Transverse colon (tissue), 4 donors: Measurements from ENCODE around the gene ME2. TPM values are rescaled to one million over a fixed set of nuclear protein-coding genes. Genes with fewer than 3 reads are reported as not detected.
"Not testable (repeated sequence)": the region's sequence is repeated elsewhere in the genome, so short reads cannot be mapped to it uniquely, and the experiment has no call there.

ENCODE experiments used
- DNase-seq: peaks from one replicate; pipeline ENCODE4 v3.0.0-alpha.2; 2019
- H3K27ac ChIP-seq, 4 donors: fragments of 200-600 bp; sonication (generic); 2 replicates each; pipeline ENCODE4 v1.5.1; 2016 to 2018; ENCODE audit warnings: inconsistent platforms in 4 of 4
- H3K27me3 ChIP-seq: fragments of 200-600 bp; sonication (generic); 2 replicates; pipeline ENCODE4 v1.5.1; 2017; ENCODE audit warnings: inconsistent platforms
- H3K36me3 ChIP-seq, 4 donors: fragments of 200-600 bp; sonication (generic); 2 replicates each; pipeline ENCODE4 v1.5.1; 2017 to 2019; ENCODE audit warnings: inconsistent platforms in 4 of 4
- H3K4me1 ChIP-seq, 4 donors: fragments of 200-600 bp; sonication (generic); 2 replicates each; pipeline ENCODE4 v1.5.1; 2017 to 2020; ENCODE audit warnings: inconsistent platforms in 4 of 4
- H3K4me3 ChIP-seq, 4 donors: fragments of 200-600 bp; sonication (generic); 1 replicate in 1 of 4; 2 replicates in 3 of 4; pipeline versions ENCODE4 v1.5.1 to v1.6.1; 2017 to 2019; ENCODE audit warnings: inconsistent platforms in 4 of 4
- H3K9me3 ChIP-seq, 2 donors: fragments of 200-600 bp; sonication (generic); 2 replicates each; pipeline ENCODE4 v1.5.1; 2017 to 2019; ENCODE audit warnings: inconsistent platforms in 2 of 2
- EP300 ChIP-seq: sonication (generic); formaldehyde crosslinking; IDR thresholded peaks from one replicate; pipeline ENCODE4 v1.6.1; 2017; ENCODE audit warnings: antibody characterized with exemption, low read depth
- POLR2A ChIP-seq: fragments of 450-650 bp; IDR thresholded peaks from one replicate; pipeline ENCODE4 v1.6.1; 2016; ENCODE audit warnings: antibody characterized with exemption, mild to moderate bottlenecking, moderate library complexity
- POLR2AphosphoS5 ChIP-seq, 3 donors: sonication (generic); formaldehyde crosslinking; IDR thresholded peaks; one replicate each; pipeline ENCODE4 v1.6.1; 2016; ENCODE audit warnings: antibody characterized with exemption in 3 of 3
- WGBS, 2 donors: methylation state at CpG; one replicate each; pipeline ENCODE4 v1.1.5; 2018; ENCODE audit warnings: low coverage in 1 of 2; 5-methylcytosine and 5-hydroxymethylcytosine counted together
- in situ Hi-C, 4 donors: fragments of 200-750 bp; cut with MboI; loops; one replicate each; pipeline versions ENCODE4 v1.15.0 to v1.15.1; 2017; ENCODE audit warnings: low sequenced_read_pairs in 3 of 4, low pct_ligation_motif_present in 1 of 4, low pct_unique_long_range_greater_than_20kb in 1 of 4
- intact Hi-C: fragments of 100-400 bp; cut with DNase I; formaldehyde crosslinking; loops from one replicate; pipeline ENCODE4 v1.15.1; 2023; ENCODE audit warnings: low total_unique reads
- small RNA-seq, 4 donors: library from RNA; depleted of rRNA; stranded (forward); fragments of <200 nt; gene quantifications; one replicate each; pipeline ENCODE3, GENCODE V24; 2016
- total RNA-seq, 4 donors: library from RNA; depleted of rRNA; stranded (reverse); fragments of >200 nt; gene quantifications; one replicate each; pipeline ENCODE4 v1.1.0, GENCODE V29; 2016
- TF ChIP-seq, protein P1 (sequence below), 5 experiments: fragments of 200-600 bp in 3 of 5; fragments of 450-650 bp in 2 of 5; sonication (generic) in 3 of 5; IDR thresholded peaks; 1 replicate in 2 of 5; 2 replicates in 3 of 5; pipeline ENCODE4 v1.5.1; 2016 to 2017; ENCODE audit warnings: antibody characterized with exemption in 5 of 5, inconsistent platforms in 3 of 5, mild to moderate bottlenecking in 2 of 5, moderate library complexity in 1 of 5

The ME2 gene
- total RNA-seq, 4 donors from 2014 or later: 28.8 to 84.5 (median 53.2) TPM

DNA sequence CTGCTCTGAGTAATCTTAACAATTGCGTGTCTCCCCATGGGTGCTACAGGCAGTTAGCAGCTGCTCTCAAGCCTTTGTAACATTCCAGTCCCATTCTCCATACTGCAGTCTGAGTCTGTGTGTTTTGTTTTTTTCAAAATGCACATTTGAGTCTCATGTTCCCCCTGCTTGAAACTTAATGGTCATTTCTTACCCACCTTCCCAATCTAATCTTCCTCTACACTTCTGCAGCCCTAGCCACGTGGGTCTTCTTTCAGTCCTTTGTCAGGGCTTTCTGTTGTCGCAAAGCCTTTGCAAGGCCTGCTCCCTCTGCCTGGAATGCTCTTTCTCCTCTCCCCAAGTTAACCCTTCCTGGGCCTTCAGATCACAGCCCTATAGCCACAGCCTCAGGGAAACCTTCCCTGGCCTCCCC is 113.4 kb downstream of the ME2 start:
- TF ChIP-seq EP300 (no peak), POLR2A (no peak), POLR2AphosphoS5 (IDR thresholded peaks at IDR 0.05) (no peak)
- TF ChIP-seq, protein P1, sequence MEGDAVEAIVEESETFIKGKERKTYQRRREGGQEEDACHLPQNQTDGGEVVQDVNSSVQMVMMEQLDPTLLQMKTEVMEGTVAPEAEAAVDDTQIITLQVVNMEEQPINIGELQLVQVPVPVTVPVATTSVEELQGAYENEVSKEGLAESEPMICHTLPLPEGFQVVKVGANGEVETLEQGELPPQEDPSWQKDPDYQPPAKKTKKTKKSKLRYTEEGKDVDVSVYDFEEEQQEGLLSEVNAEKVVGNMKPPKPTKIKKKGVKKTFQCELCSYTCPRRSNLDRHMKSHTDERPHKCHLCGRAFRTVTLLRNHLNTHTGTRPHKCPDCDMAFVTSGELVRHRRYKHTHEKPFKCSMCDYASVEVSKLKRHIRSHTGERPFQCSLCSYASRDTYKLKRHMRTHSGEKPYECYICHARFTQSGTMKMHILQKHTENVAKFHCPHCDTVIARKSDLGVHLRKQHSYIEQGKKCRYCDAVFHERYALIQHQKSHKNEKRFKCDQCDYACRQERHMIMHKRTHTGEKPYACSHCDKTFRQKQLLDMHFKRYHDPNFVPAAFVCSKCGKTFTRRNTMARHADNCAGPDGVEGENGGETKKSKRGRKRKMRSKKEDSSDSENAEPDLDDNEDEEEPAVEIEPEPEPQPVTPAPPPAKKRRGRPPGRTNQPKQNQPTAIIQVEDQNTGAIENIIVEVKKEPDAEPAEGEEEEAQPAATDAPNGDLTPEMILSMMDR (IDR thresholded peaks at IDR 0.05): no peak

DNA sequence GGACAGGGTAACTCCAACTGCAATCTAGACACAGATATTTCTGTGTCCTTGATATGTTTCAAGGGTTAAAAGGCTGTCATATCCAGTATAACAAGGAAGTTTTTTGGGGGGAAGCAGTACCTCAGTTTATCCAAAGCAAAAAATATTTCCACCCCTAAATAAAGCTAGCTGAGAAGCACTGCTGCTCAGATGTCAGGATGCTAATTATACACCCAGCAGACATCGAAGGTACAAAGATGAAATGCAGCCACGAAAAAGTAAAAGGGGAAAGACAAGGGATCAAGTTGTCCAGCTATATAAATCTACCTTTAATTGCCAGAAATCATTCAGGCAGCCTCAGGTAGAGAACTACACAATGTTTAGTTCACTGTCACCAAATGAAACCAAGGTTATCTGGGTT is 115.1 kb downstream of the ME2 start:
- no peaks in the 10 kb centered on the region for H3K9me3 ChIP-seq
- intact Hi-C loops: no loop called here
- in situ Hi-C loops: no loop called here
- DNase-seq: no peak
- H3K4me1 ChIP-seq: no peaks in the 10 kb centered on the region
- no peak for TF ChIP-seq POLR2A
- no peak for TF ChIP-seq POLR2AphosphoS5 (IDR thresholded peaks at IDR 0.05)
- no peak for TF ChIP-seq EP300
- TF ChIP-seq, protein P1 (IDR thresholded peaks at IDR 0.05): no peak
- H3K4me3 ChIP-seq: no peak overlapping the region
- H3K36me3 ChIP-seq: no peaks in the 10 kb centered on the region
- 90 to 94% methylated on average over 2 of the region's 2 CpGs for WGBS, 2 donors
- no peak overlapping the region for H3K27ac ChIP-seq
- H3K27me3 ChIP-seq: no peaks in the 10 kb centered on the region

More for the DNA sequence above, 113.4 kb downstream of the ME2 start:
- in situ Hi-C loops (no loop called here), intact Hi-C loops (no loop called here)
- no peak for DNase-seq
- Histone ChIP-seq H3K9me3 (no peaks in the 10 kb centered on the region), H3K27ac (no peak overlapping the region), H3K4me1 (no peaks in the 10 kb centered on the region), H3K4me3 (no peak overlapping the region), H3K36me3 (no peaks in the 10 kb centered on the region), H3K27me3 (no peaks in the 10 kb centered on the region)
- 81 to 92% methylated on average over 2 to 3 of the region's 3 CpGs for WGBS, 2 donors

DNA sequence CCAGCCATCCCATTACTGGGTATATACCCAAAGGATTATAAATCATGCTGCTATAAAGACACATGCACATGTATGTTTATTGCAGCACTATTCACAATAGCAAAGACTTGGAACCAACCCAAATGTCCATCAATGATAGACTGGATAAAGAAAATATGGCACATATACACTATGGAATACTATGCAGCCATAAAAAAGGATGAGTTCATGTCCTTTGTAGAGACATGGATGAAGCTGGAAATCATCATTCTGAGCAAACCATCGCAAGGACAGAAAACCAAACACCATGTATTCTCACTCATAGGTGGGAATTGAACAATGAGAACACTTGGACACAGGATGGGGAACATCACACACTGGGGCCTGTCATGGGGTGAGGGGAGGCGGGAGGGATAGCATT is 124.3 kb downstream of the ME2 start:
- DNase-seq, H3K4me1 ChIP-seq, H3K36me3 ChIP-seq, H3K27me3 ChIP-seq, H3K27ac ChIP-seq, in situ Hi-C loops, H3K4me3 ChIP-seq, H3K9me3 ChIP-seq, intact Hi-C loops: not testable (repeated sequence)
- WGBS, 2 donors: 93 to 95% methylated on average over 2 of the region's 2 CpGs

Small RNA genes lying within 50 kb of the gene (small RNA-seq; reads per million reads assigned to genes)
- gene RF00019: 0 reads per million in 4 donors

Other genes with a start within 250 kb of the ME2 start
- under 1 TPM in 2 of 4 donors, not detected in 2; 0.16 to 0.27 TPM for gene MRO, start 59.1 kb upstream of the ME2 start, total RNA-seq
- 1 to 10 TPM in 3 of 4 donors, not detected in 1; 3.2 to 9.6 (median 6.4) TPM for gene ELAC1, start 88.9 kb downstream of the ME2 start, total RNA-seq
- gene SMAD4, start 151.1 kb downstream of the ME2 start, total RNA-seq: 100 to 1,000 TPM in 1 of 4 donors, 10 to 100 TPM in 3; 77.1 to 172 (median 85.6) TPM